Measurements from ENCODE around the gene LOC101059915.

The LOC101059915 gene

GRCh38 chrX:71653344-71653743 lies 14.0 kb upstream of the LOC101059915 start:
- peaks cover 7% of the 10 kb centered on the region for H3K9me3 ChIP-seq (ENCODE audit: control insufficient read depth, low read length)
- no peak overlapping the region for H3K27ac ChIP-seq (ENCODE audit: low read length, poor library complexity, severe bottlenecking)
- no peak overlapping the region for H3K14ac ChIP-seq (ENCODE audit: low read length in 2 of 2)
- no peak overlapping the region for H3K9ac ChIP-seq (ENCODE audit: low read length)
- H3K27me3 ChIP-seq (ENCODE audit: control insufficient read depth in 1 of 2, insufficient read depth in 1 of 2, low read length in 2 of 2): peaks cover 0 to 13% of the 10 kb centered on the region in 2 experiments
- H3K4me2 ChIP-seq (ENCODE audit: low read length, poor library complexity, severe bottlenecking): no peak overlapping the region
- no peak overlapping the region for H3K4ac ChIP-seq (ENCODE audit: low read depth in 1 of 2, low read length in 2 of 2)
- 100% methylated on average over 1 of the region's 2 CpGs for WGBS
- H4K8ac ChIP-seq (ENCODE audit: low read length): no peak overlapping the region
- no peak overlapping the region for H4K91ac ChIP-seq (ENCODE audit: low read length)
- no peaks in the 10 kb centered on the region for H3K36me3 ChIP-seq (ENCODE audit: control insufficient read depth in 1 of 2, insufficient read depth in 2 of 2, low read depth in 1 of 2, low read length in 2 of 2)
- H3K18ac ChIP-seq (ENCODE audit: low read depth in 1 of 2, low read length in 2 of 2): no peak overlapping the region
- H2BK15ac ChIP-seq (ENCODE audit: low read depth, poor library complexity, severe bottlenecking): no peak overlapping the region
- H3K79me1 ChIP-seq (replicated peaks; ENCODE audit: low read length, poor library complexity, severe bottlenecking): no peaks in the 10 kb centered on the region
- no peaks in the 10 kb centered on the region for H3K4me1 ChIP-seq (ENCODE audit: control insufficient read depth, insufficient read depth, low read depth, low read length)
- no peak overlapping the region for H3K23ac ChIP-seq (ENCODE audit: low read length in 2 of 2)
- H2BK12ac ChIP-seq (ENCODE audit: low read length in 2 of 2): no peak overlapping the region
- H3K4me3 ChIP-seq (ENCODE audit: insufficient read depth in 1 of 2, low read depth in 1 of 2, low read length in 2 of 2): no peak overlapping the region
- H2AK5ac ChIP-seq (ENCODE audit: low read length, severe bottlenecking): no peak overlapping the region
- no peak overlapping the region for H2BK5ac ChIP-seq (ENCODE audit: low read depth, low read length, poor library complexity, severe bottlenecking)
- H2BK120ac ChIP-seq (ENCODE audit: low read depth, low read length): no peak overlapping the region
- no peak overlapping the region for H2AFZ ChIP-seq (ENCODE audit: low read depth, low read length)
- DNase-seq: no peak

- H3K27ac ChIP-seq (ENCODE audit: low read length, poor library complexity, severe bottlenecking): no peak overlapping the region
- H4K8ac ChIP-seq (ENCODE audit: low read length): no peak overlapping the region
- H3K4me2 ChIP-seq (ENCODE audit: low read length, poor library complexity, severe bottlenecking): no peak overlapping the region
- no peak overlapping the region for H2AFZ ChIP-seq (ENCODE audit: low read depth, low read length)
- no peak overlapping the region for H3K9ac ChIP-seq (ENCODE audit: low read length)
- no peak overlapping the region for H2AK5ac ChIP-seq (ENCODE audit: low read length, severe bottlenecking)
- H3K23ac ChIP-seq (ENCODE audit: low read length in 2 of 2): no peak overlapping the region
- H3K4ac ChIP-seq (ENCODE audit: low read depth in 1 of 2, low read length in 2 of 2): no peak overlapping the region
- no peak for DNase-seq
- WGBS: 61% methylated on average over 3 of the region's 4 CpGs
- peaks cover 0 to 23% of the 10 kb centered on the region in 2 experiments for H3K27me3 ChIP-seq (ENCODE audit: control insufficient read depth in 1 of 2, insufficient read depth in 1 of 2, low read length in 2 of 2)
- no peak overlapping the region for H3K18ac ChIP-seq (ENCODE audit: low read depth in 1 of 2, low read length in 2 of 2)
- H3K9me3 ChIP-seq (ENCODE audit: control insufficient read depth, low read length): peaks cover 10% of the 10 kb centered on the region
- no peak overlapping the region for H2BK12ac ChIP-seq (ENCODE audit: low read length in 2 of 2)
- H3K79me1 ChIP-seq (replicated peaks; ENCODE audit: low read length, poor library complexity, severe bottlenecking): no peaks in the 10 kb centered on the region
- no peak overlapping the region for H2BK15ac ChIP-seq (ENCODE audit: low read depth, poor library complexity, severe bottlenecking)
- no peak overlapping the region for H3K14ac ChIP-seq (ENCODE audit: low read length in 2 of 2)
- no peak overlapping the region for H3K4me3 ChIP-seq (ENCODE audit: insufficient read depth in 1 of 2, low read depth in 1 of 2, low read length in 2 of 2)
- H2BK120ac ChIP-seq (ENCODE audit: low read depth, low read length): no peak overlapping the region
- no peak overlapping the region for H4K91ac ChIP-seq (ENCODE audit: low read length)
- H2BK5ac ChIP-seq (ENCODE audit: low read depth, low read length, poor library complexity, severe bottlenecking): no peak overlapping the region
- H3K4me1 ChIP-seq (ENCODE audit: control insufficient read depth, insufficient read depth, low read depth, low read length): no peaks in the 10 kb centered on the region
- no peaks in the 10 kb centered on the region for H3K36me3 ChIP-seq (ENCODE audit: control insufficient read depth in 1 of 2, insufficient read depth in 2 of 2, low read depth in 1 of 2, low read length in 2 of 2)
Measured at GRCh38 chrX:71657267-71657666, 10.1 kb upstream of the LOC101059915 start.

- Histone ChIP-seq H2BK12ac (ENCODE audit: low read length in 2 of 2) (no peak overlapping the region), H4K91ac (ENCODE audit: low read length) (no peak overlapping the region), H3K27me3 (ENCODE audit: control insufficient read depth in 1 of 2, insufficient read depth in 1 of 2, low read length in 2 of 2) (peaks cover 0 to 27% of the 10 kb centered on the region in 2 experiments), H2BK15ac (ENCODE audit: low read depth, poor library complexity, severe bottlenecking) (no peak overlapping the region), H2BK5ac (ENCODE audit: low read depth, low read length, poor library complexity, severe bottlenecking) (no peak overlapping the region), H4K8ac (ENCODE audit: low read length) (no peak overlapping the region), H3K79me1 (replicated peaks; ENCODE audit: low read length, poor library complexity, severe bottlenecking) (no peaks in the 10 kb centered on the region), H3K4me1 (ENCODE audit: control insufficient read depth, insufficient read depth, low read depth, low read length) (no peaks in the 10 kb centered on the region), H3K18ac (ENCODE audit: low read depth in 1 of 2, low read length in 2 of 2) (no peak overlapping the region), H3K4ac (ENCODE audit: low read depth in 1 of 2, low read length in 2 of 2) (no peak overlapping the region), H3K4me2 (ENCODE audit: low read length, poor library complexity, severe bottlenecking) (no peak overlapping the region), H3K4me3 (ENCODE audit: insufficient read depth in 1 of 2, low read depth in 1 of 2, low read length in 2 of 2) (no peak overlapping the region), H3K9ac (ENCODE audit: low read length) (no peak overlapping the region), H2BK120ac (ENCODE audit: low read depth, low read length) (no peak overlapping the region), H3K14ac (ENCODE audit: low read length in 2 of 2) (no peak overlapping the region), H3K9me3 (ENCODE audit: control insufficient read depth, low read length) (peaks cover 10% of the 10 kb centered on the region), H2AK5ac (ENCODE audit: low read length, severe bottlenecking) (no peak overlapping the region), H3K23ac (ENCODE audit: low read length in 2 of 2) (no peak overlapping the region), H3K36me3 (ENCODE audit: control insufficient read depth in 1 of 2, insufficient read depth in 2 of 2, low read depth in 1 of 2, low read length in 2 of 2) (no peaks in the 10 kb centered on the region), H3K27ac (ENCODE audit: low read length, poor library complexity, severe bottlenecking) (no peak overlapping the region), H2AFZ (ENCODE audit: low read depth, low read length) (no peak overlapping the region)
- DNase-seq: no peak
- WGBS: no CpG with 5 or more reads among the region's 3 CpGs
Measured at GRCh38 chrX:71659342-71659741, 8.0 kb upstream of the LOC101059915 start.

GRCh38 chrX:71659959-71660358 lies 7.4 kb upstream of the LOC101059915 start:
- Histone ChIP-seq H3K4ac (ENCODE audit: low read depth in 1 of 2, low read length in 2 of 2) (no peak overlapping the region), H4K91ac (ENCODE audit: low read length) (no peak overlapping the region), H2AFZ (ENCODE audit: low read depth, low read length) (no peak overlapping the region), H3K4me2 (ENCODE audit: low read length, poor library complexity, severe bottlenecking) (no peak overlapping the region), H2AK5ac (ENCODE audit: low read length, severe bottlenecking) (no peak overlapping the region), H4K8ac (ENCODE audit: low read length) (no peak overlapping the region), H2BK5ac (ENCODE audit: low read depth, low read length, poor library complexity, severe bottlenecking) (no peak overlapping the region), H3K23ac (ENCODE audit: low read length in 2 of 2) (no peak overlapping the region), H3K4me1 (ENCODE audit: control insufficient read depth, insufficient read depth, low read depth, low read length) (no peaks in the 10 kb centered on the region), H3K27me3 (ENCODE audit: control insufficient read depth in 1 of 2, insufficient read depth in 1 of 2, low read length in 2 of 2) (peaks cover 0 to 30% of the 10 kb centered on the region in 2 experiments), H3K4me3 (ENCODE audit: insufficient read depth in 1 of 2, low read depth in 1 of 2, low read length in 2 of 2) (no peak overlapping the region), H2BK120ac (ENCODE audit: low read depth, low read length) (no peak overlapping the region), H2BK12ac (ENCODE audit: low read length in 2 of 2) (no peak overlapping the region), H3K9ac (ENCODE audit: low read length) (no peak overlapping the region), H3K9me3 (ENCODE audit: control insufficient read depth, low read length) (peaks cover 10% of the 10 kb centered on the region), H3K18ac (ENCODE audit: low read depth in 1 of 2, low read length in 2 of 2) (no peak overlapping the region), H3K79me1 (replicated peaks; ENCODE audit: low read length, poor library complexity, severe bottlenecking) (no peaks in the 10 kb centered on the region), H3K36me3 (ENCODE audit: control insufficient read depth in 1 of 2, insufficient read depth in 2 of 2, low read depth in 1 of 2, low read length in 2 of 2) (no peaks in the 10 kb centered on the region), H3K14ac (ENCODE audit: low read length in 2 of 2) (no peak overlapping the region), H2BK15ac (ENCODE audit: low read depth, poor library complexity, severe bottlenecking) (no peak overlapping the region), H3K27ac (ENCODE audit: low read length, poor library complexity, severe bottlenecking) (no peak overlapping the region)
- 90% methylated on average over 2 of the region's 6 CpGs for WGBS
- DNase-seq: no peak
